Central memory CD4-positive, alpha-beta T cell (primary cell): Measurements from ENCODE around the gene GZMA.
"Not testable (repeated sequence)": the region's sequence is repeated elsewhere in the genome, so short reads cannot be mapped to it uniquely, and the experiment has no call there.

Source experiments
- DNase-seq: peaks from one replicate; pipeline ENCODE4 v3.0.0; 2022
- total RNA-seq, 3 experiments: gene quantifications; one replicate each; lab custom pipeline; 2026; lab: John Stamatoyannopoulos, UW

Gene GZMA
- 0 to 2.3 (median 0.44) reads per million in 3 experiments for total RNA-seq

DNA sequence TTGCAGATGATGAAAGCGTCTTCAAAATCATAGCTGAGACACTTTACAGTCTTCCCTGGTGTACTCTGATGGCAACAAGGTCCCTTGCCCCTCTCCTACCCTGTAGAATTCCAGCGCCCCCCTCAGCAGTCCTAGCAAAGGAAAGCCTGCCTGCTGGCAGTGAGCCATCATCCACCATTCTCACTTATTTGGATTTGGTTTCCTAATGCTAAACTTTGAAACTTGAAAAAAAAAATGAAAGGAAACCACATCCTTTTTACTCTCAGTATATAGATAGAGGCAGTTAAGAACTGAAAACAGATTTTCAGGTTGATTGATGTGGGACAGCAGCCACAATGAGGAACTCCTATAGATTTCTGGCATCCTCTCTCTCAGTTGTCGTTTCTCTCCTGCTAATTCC lies at the start of gene GZMA:
Gene GZMA, plus strand, starts transcription at position 299 of the 400 bp plus-strand sequence. Its CDS starts 37 bp downstream, at position 336.
- peak; percentile 77 for DNase-seq

DNA sequence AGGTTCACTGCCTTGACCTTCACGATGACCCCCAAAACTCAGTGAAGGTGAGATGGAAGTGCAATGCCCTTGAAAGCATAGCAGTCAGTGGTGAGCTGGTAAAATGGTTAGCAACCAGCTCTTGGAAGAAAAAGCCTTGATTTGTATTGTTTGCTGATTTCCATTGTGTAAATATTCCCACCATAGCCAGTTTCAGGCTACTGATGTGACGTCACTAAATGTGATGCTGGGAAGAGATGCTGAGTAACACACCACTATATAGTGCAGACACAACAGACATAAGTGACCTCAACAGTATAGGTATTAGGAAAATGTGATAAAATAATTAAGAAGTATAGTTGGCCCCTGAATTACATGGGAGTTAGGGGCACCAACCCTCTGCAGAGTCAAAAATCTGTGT lies 47.3 kb upstream of the GZMA start:
- no peak for DNase-seq

DNA sequence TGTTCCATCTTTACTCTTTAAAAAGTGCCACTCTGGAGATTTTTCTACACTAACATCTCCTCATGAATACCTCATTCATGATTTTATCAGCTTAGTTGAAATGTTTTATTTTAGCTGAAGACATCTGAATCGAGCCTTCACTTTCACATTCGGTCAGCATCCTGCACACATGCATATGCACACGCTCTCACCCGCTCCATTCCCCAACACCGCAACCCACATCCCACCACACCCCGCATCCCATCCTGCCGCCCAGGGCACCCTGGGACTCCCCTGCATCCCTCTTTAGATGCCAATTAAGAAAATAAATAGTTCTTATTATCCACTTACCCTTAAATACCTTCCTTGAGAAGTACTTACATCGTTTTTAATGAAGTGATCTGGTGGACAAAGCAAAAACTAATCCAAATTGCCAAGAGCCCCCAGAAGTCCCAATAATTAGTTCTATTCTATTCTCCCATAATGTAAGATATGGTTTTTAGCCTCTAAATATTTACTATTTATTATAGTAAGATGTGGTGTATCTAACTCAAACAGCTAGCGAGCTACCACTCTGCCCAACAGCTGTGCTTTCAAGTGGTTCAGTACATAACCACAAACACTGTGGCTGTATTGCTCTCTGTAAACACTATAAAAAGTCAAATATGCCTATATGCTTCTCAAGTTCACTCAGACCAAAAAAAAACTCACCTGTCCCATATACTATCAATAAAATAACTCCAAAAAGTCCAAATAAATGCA lies 40.2 kb upstream of the GZMA start:
- peak; percentile 51 for DNase-seq

DNA sequence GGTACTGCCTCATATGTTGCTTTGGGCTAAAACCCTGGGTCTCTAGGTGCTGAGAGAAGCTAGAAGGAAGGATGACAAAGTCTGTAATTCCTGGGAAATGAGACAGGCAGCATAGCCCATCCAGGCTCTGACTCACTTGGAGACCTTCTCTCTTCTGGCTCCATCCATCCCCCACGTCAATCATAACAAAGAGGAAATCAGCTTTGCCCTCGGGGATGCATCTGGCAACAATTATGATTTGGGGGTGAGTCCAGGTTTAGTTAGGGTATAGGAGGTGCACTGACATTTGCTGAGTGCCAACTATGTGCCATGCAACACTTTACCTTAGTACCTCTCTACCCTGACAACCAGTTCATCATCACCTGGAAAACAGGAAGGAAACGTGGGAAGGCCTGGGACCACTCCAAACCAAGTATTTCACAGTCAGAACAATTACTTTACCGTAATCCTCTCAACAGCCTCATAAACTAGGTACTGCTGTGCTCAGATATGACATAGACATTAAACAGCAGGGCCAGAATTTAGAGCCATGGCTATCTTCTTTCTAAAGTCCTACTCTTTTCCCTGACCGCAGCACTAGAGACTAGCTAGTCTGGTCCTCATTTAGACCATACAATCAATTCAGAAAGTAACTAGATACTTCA lies 39.1 kb upstream of the GZMA start:
- no peak for DNase-seq

DNA sequence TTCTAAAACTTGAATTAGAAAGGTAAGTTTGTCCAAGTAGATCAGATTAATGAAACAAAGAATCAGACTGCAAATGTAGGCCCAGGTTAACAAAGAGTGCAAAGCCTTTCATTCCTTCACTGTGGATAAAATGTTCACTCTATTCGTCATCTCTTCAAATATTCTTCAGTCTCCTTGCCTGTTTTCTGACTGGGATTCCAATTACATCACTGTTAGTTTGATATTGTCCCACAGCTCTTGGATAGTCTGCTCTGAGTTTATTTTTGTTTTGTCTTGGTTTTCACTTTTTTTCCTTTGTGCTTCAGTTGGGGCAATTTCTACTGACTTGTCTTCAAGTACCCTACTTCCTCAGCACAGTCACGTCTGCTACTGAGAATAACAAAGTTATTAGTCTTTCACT lies 38.5 kb upstream of the GZMA start:
- no peak for DNase-seq

DNA sequence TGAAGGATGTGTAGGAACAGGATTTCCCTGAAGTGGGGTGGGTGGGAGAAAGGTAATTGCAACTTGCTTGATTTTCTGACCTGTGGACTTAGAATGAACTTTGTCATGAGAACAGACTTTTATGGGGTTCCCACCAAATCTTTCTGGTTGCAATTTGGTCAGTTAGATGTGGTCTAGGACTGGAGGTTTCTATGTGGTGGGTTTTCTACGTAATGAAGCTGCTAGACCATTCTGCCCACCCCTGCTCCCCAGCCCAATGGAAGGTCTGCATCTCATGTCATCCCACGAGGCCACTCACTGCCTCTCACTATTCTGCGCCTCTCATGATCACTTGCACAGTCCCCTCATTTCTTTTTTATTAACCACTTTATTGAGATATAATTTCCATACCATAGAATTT lies 37.9 kb upstream of the GZMA start:
- no peak for DNase-seq

DNA sequence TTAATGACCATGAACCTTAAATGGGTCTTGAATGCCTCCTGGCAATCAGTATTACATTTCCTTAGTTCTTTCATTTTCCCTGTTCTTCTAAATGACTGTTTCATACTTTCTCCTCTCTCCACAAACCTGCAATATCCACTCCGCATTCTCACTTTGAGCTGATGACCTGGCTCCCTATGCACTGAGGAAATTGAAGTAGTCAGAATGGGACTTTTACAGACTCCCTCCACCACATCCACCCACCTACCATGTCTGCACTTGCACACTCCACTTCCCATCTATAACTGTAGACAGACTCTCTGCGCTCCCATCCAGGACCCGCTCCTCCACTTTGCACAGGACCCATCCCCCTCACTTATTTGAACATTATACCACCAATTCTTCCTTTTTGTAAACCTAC lies 36.2 kb upstream of the GZMA start:
- no peak for DNase-seq

DNA sequence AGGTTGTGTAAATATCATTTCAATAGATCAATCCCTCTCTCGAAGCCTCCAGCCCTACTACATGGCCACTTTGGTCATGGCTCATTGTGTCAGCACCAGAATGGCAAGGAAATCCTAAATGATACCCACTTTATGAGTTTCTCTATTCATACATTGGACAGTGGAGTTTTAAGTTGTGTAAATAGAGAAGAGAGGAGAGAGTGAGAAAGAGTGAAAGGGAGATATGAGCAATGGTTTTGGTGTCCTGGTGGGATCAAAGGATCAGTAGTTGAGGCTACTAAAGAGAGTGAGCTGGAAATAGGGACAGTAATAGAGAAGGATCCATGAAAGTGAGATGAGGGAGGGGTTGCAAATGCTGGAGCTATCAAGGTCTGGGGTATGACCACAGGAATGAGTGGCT lies 31.5 kb upstream of the GZMA start:
- no peak for DNase-seq

DNA sequence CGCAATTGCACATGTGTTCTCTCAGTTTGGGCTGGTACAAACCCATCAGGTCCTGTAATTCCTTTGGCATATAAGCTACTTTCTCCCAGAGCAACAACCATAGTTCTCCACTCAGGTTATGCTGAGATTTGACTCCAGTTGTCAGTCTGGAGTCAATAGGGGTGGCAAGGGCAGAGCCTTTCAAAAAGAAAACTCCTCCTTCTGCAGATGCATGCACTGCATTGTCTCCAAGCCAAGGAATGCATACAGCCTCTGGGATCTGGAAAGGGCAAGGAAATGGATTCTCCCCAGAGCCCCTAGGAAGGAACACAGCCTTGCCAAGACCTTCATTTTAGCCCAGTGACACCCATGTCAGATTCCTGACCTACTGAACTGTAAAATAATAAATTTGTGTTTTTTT lies 31.0 kb upstream of the GZMA start:
- no peak for DNase-seq

DNA sequence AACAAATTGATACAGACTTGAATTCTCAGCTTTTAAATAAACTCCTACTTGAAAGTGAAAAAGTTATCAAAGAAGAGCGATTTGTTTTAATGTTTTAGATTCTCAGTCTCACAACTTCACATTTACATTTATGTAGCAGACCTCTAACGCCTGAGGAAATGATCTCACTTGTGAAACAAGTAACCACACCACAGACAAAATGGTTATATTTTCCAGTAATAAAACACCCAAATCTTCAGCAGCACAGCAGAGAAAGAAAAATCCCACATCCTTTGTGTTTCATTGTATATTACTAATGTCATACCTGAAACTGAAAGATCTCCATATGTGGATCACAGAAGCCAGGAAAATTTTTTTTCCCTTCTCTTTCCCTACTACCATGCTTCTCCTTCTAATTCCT lies 29.8 kb upstream of the GZMA start:
- peak; percentile 35 for DNase-seq

DNA sequence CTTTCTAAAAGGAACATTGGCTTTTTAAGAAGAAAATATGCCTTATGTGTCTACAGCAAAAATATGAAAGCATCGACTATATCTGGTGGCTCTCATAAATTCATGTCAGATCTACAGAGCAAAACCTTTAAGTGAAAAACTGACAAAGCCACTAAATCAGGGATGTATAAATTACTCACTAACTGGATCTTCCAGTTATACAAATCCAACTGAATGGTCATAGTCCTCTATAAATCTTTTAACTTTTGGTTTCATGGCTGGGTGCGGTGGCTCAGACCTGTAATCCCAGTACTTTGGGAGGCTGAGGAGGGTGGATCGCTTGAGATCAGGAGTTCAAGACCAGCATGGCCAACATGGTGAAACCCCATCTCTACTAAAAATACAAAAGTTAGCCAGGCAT lies 29.2 kb upstream of the GZMA start:
- no peak for DNase-seq

DNA sequence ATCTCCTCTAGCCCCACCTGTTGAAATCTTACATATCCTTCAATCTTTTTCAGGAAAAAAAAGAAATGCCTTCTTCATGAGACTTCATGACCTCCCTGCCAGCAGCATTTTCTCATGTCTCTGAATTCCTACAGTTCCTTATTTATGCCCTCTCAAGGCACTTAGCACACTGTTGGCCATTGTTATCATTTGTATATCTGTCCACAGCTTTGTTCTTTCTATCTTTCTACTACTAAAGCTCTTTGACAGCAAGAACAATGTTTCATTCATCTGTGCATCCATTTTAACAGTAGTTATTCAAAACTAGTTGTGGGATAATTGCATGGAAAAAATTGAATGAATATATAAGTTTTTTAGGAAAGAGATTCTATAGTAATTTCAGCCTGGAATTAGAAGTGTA lies 20.9 kb upstream of the GZMA start:
- DNase-seq, result no peak

DNA sequence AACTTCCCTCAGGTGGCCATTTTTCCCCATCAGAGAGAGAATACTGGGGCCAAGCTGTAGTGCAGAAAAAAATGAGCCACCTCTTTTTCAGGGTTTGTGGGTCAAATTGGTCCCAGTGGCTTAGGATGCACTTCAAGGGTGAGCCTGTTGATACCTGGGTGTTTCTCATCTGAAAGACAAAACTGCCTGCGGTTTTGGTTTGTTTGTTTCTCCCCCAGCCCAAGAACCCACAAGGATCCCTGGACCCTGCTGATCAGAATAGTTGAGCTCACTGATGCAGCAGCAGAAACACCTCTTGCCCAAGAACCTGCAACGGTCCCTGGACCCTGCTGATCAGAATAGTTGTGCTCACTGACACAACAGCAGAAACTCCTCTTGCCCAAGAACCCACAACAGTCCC lies 13.1 kb upstream of the GZMA start:
- DNase-seq, result not testable (repeated sequence)

DNA sequence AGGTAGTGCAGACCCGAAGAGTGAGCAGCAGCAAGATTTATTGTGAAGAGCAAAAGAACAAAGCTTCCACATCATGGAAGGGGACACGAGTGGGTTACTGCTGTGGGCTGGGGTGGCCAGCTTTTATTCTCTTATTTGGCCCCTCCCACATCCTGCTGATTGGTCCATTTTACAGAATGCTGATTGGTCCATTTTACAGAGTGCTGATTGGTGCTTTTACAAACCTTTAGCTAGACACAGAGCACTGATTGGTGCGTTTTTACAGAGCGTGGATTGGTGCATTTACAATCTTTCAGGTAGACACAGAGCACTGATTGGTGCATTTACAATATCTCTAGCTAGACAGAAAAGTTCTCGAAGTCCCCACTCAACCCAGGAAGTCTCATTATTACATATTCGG lies 11.4 kb upstream of the GZMA start:
- DNase-seq, result not testable (repeated sequence)

DNA sequence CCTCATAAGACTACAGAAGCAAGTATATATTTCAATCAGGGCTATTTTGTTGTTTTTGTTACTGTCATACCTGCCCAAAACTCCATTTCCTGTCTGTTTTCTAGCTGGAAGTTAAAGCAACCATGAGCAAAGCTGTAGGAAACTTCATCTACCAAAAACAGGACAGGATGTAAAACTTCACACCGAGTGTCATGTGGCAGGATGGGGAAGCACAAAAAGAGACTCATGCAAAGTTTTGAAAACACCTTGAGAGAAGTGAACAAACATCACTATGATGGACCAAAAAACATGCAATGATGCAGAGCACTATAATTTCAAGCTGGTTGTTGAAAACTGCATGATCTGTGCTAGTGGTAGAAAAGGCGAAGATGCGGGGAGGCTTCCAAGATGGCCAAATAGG lies 6.3 kb upstream of the GZMA start:
- peak; percentile 4 for DNase-seq

DNA sequence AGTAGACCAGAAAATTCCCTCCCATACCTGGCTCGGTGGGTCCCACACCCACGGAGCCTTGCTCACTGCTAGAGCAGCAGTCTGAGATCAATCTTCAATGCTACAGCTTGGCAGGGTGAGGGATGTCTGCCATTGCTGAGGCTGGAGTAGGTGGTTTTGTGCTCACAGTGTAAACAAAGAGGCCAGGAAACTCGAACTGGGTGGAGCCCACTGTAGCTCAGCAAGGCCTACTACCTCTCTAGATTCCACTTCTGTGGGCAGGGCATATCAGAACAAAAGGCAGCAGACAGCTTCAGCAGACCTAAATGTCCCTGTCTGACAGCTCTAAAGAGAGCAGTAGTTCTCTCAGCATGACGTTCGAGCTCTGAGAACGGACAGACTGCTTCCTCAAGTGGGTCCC lies 5.6 kb upstream of the GZMA start:
- peak; percentile 63 for DNase-seq

DNA sequence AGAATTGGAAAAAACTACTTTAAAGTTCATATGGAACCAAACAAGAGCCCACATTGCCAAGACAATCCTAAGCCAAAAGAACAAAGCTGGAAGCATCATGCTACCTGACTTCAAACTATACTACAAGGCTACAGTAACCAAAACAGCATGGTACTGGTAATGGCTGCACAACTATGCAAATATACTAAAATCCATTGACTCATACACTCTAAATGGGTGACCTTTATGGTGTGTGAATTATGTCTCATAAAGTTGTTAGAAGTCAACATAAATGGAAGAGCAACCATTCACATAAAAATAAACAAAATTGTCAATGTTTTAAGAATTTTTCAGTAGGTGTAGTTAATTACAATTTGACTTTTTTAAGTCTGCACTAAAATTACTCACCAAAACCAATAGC lies 1.3 kb upstream of the GZMA start:
- not testable (repeated sequence) for DNase-seq

DNA sequence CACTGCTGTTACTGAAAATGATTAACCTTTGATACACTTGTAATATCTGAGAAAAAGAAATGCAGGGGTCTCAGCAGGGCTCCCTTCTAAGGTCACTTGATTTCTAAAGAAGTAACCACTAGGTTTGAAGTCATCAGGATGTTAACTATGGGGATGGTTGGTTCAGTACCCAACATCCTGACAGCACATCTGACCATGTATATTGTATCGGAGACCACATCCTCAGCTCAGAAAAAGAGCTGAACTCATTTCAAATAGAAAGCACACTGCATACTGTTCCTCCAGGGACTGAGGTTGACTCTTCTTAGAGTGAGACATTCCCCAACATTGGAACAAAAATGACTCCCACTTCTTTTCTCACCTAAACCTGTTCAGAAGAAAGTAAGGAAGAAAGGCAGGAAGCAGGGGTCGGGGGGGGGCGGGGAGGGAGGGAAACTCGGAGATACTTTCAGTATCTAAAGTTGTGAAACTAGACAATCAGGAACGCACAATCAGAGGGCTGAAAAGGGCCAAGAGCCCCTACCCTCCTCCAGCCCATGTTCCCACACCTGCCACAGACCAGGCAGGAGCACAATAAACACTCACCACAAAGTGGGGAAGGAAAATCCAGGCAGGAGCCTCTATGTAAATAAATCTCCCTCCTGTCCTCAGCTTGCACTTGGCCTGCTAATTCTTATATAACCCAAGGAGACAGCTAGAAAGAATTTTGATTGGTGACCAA lies 730 bp upstream of the GZMA start:
- DNase-seq, result peak; percentile 46

DNA sequence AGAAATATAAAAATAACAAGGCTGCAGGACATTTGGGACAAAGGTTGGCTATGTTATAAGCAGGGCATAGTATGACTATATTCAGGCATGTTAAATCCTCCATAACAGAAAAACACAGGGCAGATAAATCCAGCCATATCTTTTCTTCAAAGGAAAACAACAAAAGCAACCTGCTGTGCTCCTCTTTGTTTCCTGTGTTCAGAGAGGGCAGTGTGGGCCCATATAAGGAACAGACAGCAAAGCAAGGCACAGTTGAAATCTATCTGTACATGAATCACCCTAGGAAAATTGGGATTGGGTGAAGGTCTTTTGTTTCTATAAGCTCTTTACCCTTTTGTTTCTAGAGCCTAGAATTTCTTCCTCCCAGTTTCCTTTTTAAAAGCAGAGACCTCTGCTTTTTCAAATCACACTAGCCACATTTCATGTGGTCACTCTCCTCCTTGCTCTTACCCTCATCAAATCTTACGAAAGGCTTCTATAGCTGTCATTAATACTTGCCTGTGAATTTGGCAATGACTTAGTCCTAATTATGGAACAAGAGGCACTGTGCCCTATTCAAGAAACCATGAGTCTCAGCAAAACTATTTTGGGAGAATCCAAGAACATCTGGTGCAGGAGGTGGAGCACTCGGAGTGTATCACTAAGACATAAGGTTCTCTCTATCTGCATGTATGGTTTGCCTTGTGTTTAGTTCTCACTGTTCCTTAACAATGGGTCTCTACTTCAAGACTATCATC lies 1.8 kb downstream of the GZMA start:
- no peak for DNase-seq

DNA sequence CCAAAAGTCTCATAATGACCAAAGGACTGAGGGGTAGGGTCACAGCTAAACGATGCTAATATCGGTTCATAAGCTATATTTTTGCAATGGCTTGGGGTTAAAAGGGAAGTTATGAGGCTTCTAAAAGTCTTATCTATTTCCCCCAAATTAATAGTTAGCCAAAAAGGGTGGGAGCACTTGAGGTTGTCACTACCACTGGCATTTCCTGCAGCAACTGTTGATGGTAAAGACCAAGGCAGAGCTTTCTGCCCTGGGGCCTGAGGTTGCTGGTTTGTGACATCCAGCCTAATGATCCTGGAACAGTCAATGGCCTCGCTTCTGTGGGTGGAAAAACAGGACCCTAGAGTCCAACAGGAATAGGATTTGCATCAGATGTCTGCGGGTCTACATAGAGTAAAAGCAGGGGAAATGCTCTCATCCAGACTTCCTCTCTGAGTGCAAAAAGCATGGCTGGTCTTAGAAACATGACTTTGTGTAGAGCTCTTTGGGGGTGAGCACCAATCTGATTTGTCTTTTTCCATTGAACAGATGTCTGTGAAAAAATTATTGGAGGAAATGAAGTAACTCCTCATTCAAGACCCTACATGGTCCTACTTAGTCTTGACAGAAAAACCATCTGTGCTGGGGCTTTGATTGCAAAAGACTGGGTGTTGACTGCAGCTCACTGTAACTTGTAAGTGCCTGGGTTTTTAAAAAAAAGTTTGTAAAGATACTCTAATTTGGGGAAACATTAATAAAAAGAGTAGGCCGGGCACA lies 2.7 kb downstream of the GZMA start:
- DNase-seq, result no peak

DNA sequence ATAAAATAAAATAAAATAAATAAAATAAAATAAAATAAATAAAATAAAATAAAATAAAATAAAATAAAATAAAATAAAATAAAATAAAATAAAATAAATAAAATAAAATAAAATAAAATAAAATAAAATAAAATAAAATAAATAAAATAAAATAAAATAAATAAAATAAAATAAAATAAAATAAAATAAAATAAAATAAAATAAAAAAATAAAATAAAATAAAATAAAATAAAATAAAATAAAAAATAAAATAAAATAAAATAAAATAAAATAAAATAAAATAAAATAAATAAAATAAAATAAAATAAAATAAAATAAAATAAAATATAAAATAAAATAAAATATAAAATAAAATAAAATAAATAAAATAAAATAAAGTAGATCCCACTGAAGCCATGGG lies 3.5 kb downstream of the GZMA start:
- not testable (repeated sequence) for DNase-seq

DNA sequence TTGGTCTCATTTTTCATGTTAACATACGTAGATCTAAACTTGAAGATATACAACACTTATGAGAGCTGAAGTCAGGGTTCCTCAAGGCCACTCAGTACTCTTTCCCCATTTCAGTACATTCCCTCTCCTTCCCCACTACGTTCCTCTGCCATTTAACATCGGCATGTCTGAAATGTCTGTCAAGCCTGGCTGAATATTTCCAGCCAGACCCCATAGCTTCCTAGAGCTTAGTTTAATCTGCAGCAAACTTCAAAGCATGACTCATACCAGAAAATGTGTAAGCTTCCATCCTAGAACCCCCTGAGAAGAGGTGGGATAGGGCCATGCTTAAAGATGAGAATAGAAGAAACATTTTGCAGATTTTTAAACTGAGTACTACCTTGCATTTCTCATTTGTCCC lies 6.2 kb downstream of the GZMA start:
- no peak for DNase-seq
